NB4 (cell line): ENCODE results near the gene AGBL1.

Source experiments
- POLR2A ChIP-seq: IDR thresholded peaks from 2 replicates; pipeline ENCODE4 v1.6.1; 2011; ENCODE audit warnings: mild to moderate bottlenecking; ENCODE audit not compliant: insufficient read length; ENCODE audit errors: extremely low read depth
- TF ChIP-seq, protein P1 (sequence below): IDR thresholded peaks from one replicate; pipeline ENCODE4 v1.5.1; 2012; ENCODE audit warnings: low read depth, low read length
- TF ChIP-seq, protein P2 (sequence below): IDR thresholded peaks from 2 replicates; pipeline ENCODE4 v1.6.1; 2011; ENCODE audit warnings: low read depth, low read length

DNA sequence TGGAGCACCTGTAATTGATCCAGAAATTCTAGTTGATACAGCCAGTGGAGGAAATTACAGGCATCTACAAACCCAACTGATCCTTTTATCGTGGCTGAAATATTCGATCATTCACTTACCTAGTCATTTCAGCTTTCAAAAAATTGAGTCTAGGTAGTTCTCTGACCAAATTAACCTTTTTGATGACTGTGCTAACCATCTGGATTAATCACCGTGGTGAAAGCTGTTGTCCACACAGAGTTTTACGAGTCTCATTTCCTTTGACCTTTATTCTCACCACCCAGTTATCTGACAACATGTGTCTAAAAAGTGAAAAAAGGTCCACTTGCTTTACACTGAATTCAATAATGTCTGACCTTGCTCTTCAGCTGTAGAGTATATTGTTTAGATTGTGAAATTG, 354.3 kb downstream of the AGBL1 start:
- TF ChIP-seq, protein P1, sequence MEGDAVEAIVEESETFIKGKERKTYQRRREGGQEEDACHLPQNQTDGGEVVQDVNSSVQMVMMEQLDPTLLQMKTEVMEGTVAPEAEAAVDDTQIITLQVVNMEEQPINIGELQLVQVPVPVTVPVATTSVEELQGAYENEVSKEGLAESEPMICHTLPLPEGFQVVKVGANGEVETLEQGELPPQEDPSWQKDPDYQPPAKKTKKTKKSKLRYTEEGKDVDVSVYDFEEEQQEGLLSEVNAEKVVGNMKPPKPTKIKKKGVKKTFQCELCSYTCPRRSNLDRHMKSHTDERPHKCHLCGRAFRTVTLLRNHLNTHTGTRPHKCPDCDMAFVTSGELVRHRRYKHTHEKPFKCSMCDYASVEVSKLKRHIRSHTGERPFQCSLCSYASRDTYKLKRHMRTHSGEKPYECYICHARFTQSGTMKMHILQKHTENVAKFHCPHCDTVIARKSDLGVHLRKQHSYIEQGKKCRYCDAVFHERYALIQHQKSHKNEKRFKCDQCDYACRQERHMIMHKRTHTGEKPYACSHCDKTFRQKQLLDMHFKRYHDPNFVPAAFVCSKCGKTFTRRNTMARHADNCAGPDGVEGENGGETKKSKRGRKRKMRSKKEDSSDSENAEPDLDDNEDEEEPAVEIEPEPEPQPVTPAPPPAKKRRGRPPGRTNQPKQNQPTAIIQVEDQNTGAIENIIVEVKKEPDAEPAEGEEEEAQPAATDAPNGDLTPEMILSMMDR, result no peak
- no peak for TF ChIP-seq POLR2A
- TF ChIP-seq, protein P2, sequence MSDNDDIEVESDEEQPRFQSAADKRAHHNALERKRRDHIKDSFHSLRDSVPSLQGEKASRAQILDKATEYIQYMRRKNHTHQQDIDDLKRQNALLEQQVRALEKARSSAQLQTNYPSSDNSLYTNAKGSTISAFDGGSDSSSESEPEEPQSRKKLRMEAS, result no peak
